Measurements from ENCODE around the gene NEU3. TPM values are rescaled to one million over a fixed set of nuclear protein-coding genes. Genes with fewer than 3 reads are reported as not detected.
"Not testable (repeated sequence)": the region's sequence is repeated elsewhere in the genome, so short reads cannot be mapped to it uniquely, and the experiment has no call there.

The NEU3 gene
- total RNA-seq, 1 experiment from 2014 or later = 19.3 TPM

GRCh38 chr11:74957937-74958629 lies 30.6 kb upstream of the NEU3 start:
- no peaks in the 10 kb centered on the region for H3K9me3 Mint-ChIP-seq (ENCODE audit: unreplicated experiment)
- no peak overlapping the region for H3K27ac Mint-ChIP-seq (ENCODE audit: unreplicated experiment)
- H3K36me3 Mint-ChIP-seq (ENCODE audit: insufficient read depth, unreplicated experiment) = peaks cover 22% of the 10 kb centered on the region
- peaks cover 10% of the 10 kb centered on the region for H3K4me1 Mint-ChIP-seq (ENCODE audit: low read depth, unreplicated experiment)
- ChIA-PET CTCF (no interaction called here), POLR2A (no interaction called here)
- H3K4me3 Mint-ChIP-seq (ENCODE audit: unreplicated experiment) = no peak overlapping the region
- DNase-seq = no peak
- intact Hi-C loops (cut with micrococcal nuclease; ENCODE audit: unreplicated experiment) = no loop called here
- Histone ChIP-seq H3K9me3 (no peaks in the 10 kb centered on the region), H3K36me3 (ENCODE audit: control insufficient read depth, insufficient read depth, low read length) (peaks cover 2% of the 10 kb centered on the region; the same call in 1 of the 2 replicates), H3K4me1 (peaks cover 9% of the 10 kb centered on the region), H3K4me3 (ENCODE audit: low read depth, low read length) (no peak overlapping the region), H3K27me3 (replicated peaks; ENCODE audit: control insufficient read depth, insufficient read depth, low read length) (no peaks in the 10 kb centered on the region)
- no TSS peak for BruUV-seq (replicated peaks)
- TF ChIP-seq CTCF (IDR thresholded peaks at IDR 0.05; ENCODE audit: insufficient read depth in 1 of 2, low read depth in 1 of 2, low read length in 1 of 2, severe bottlenecking in 1 of 2, unreplicated experiment in 1 of 2) = no peak
- H3K27me3 Mint-ChIP-seq (ENCODE audit: insufficient read depth, unreplicated experiment) = no peaks in the 10 kb centered on the region

- BruUV-seq (replicated peaks); H3K4me3 ChIP-seq (ENCODE audit: low read depth, low read length); DNase-seq; intact Hi-C loops (cut with micrococcal nuclease; ENCODE audit: unreplicated experiment); H3K4me3 Mint-ChIP-seq (ENCODE audit: unreplicated experiment); H3K36me3 ChIP-seq (ENCODE audit: control insufficient read depth, insufficient read depth, low read length); H3K9me3 ChIP-seq; H3K27me3 Mint-ChIP-seq (ENCODE audit: insufficient read depth, unreplicated experiment); H3K9me3 Mint-ChIP-seq (ENCODE audit: unreplicated experiment); H3K27me3 ChIP-seq (replicated peaks; ENCODE audit: control insufficient read depth, insufficient read depth, low read length); H3K27ac Mint-ChIP-seq (ENCODE audit: unreplicated experiment); POLR2A ChIA-PET: not testable (repeated sequence)
- CTCF ChIA-PET = interaction anchor here (0.6 kb wide), 1 partner anchor 430 kb away, joined by 3 read pairs; no protein-coding TSS in a partner anchor
- Mint-ChIP-seq H3K4me1 (ENCODE audit: low read depth, unreplicated experiment) (peaks cover 24% of the 10 kb centered on the region), H3K36me3 (ENCODE audit: insufficient read depth, unreplicated experiment) (peaks cover 25% of the 10 kb centered on the region)
- H3K4me1 ChIP-seq = peaks cover 20% of the 10 kb centered on the region
Measured at GRCh38 chr11:74960128-74960527, 28.6 kb upstream of the NEU3 start.

GRCh38 chr11:74966651-74967050 lies 22.1 kb upstream of the NEU3 start:
- intact Hi-C loops (cut with micrococcal nuclease; ENCODE audit: unreplicated experiment) = no loop called here
- no peak for DNase-seq
- TF ChIP-seq CTCF (IDR thresholded peaks at IDR 0.05; ENCODE audit: insufficient read depth in 1 of 2, low read depth in 1 of 2, low read length in 1 of 2, severe bottlenecking in 1 of 2, unreplicated experiment in 1 of 2) = no peak
- Mint-ChIP-seq H3K4me1 (ENCODE audit: low read depth, unreplicated experiment) (peaks cover 14% of the 10 kb centered on the region), H3K9me3 (ENCODE audit: unreplicated experiment) (no peaks in the 10 kb centered on the region), H3K27me3 (ENCODE audit: insufficient read depth, unreplicated experiment) (no peaks in the 10 kb centered on the region), H3K4me3 (ENCODE audit: unreplicated experiment) (no peak overlapping the region), H3K27ac (ENCODE audit: unreplicated experiment) (no peak overlapping the region), H3K36me3 (ENCODE audit: insufficient read depth, unreplicated experiment) (peaks cover 67% of the 10 kb centered on the region)
- ChIA-PET POLR2A (no interaction called here), CTCF (no interaction called here)
- BruUV-seq (replicated peaks) = no TSS peak
- Histone ChIP-seq H3K9me3 (no peaks in the 10 kb centered on the region), H3K36me3 (ENCODE audit: control insufficient read depth, insufficient read depth, low read length) (no peaks in the 10 kb centered on the region; the same call in 1 of the 2 replicates), H3K27me3 (replicated peaks; ENCODE audit: control insufficient read depth, insufficient read depth, low read length) (no peaks in the 10 kb centered on the region), H3K4me1 (peaks cover 30% of the 10 kb centered on the region), H3K4me3 (ENCODE audit: low read depth, low read length) (no peak overlapping the region)
